K562 (cell line): ENCODE measurements around the gene ZAP70. TPM values are rescaled to one million over a fixed set of nuclear protein-coding genes. Genes with fewer than 3 reads are reported as not detected.
"Not testable (repeated sequence)": the region's sequence is repeated elsewhere in the genome, so short reads cannot be mapped to it uniquely, and the experiment has no call there.

Source experiments
- ATAC-seq: fragments of 200-7000 bp; cut with Tn5 transposase; 3 replicates; pipeline ENCODE4 v1.9.1; 2020; ENCODE audit warnings: moderate library complexity
- BruUV-seq: library from RNA; stranded (reverse); fragments of 400-500 nt; replicated peaks from 2 replicates; lab custom pipeline; 2021; lab: Mats Ljungman, UMichigan
- CTCF ChIA-PET: fragments of 300-600 bp; formaldehyde crosslinking; extraction: SDS; loops from one replicate; lab custom pipeline; 2021; ENCODE audit warnings: low intra/inter-chr PET ratio; lab: Yijun Ruan, JAX
- POLR2A ChIA-PET: fragments of 300-600, 350-650 bp; sonication (Branson Sonifier 250); formaldehyde crosslinking; extraction: SDS; loops from one replicate; lab custom pipeline; 2021; ENCODE audit warnings: antibody characterized with exemption, inconsistent platforms; lab: Yijun Ruan, JAX
- DNase-seq, 4 experiments: peaks; one replicate each; pipeline versions ENCODE4 v3.0.0 to v3.0.0-alpha.2; 2011 to 2018; ENCODE audit warnings: low spot score in 3 of 4, mixed read lengths in 3 of 4; ENCODE audit errors: extremely low read depth in 1 of 4
- FAIRE-seq: peaks from 2 replicates; lab custom pipeline; 2011; peaks lifted over from hg19 to GRCh38; lab: Jason Lieb, UNC
- H2AFZ ChIP-seq: 2 replicates; pipeline ENCODE4 v1.6.0; 2011; ENCODE audit warnings: low read depth, low read length, control low read depth, inconsistent platforms
- H3K27ac ChIP-seq: fragments of 200-600 bp; 3 replicates; pipeline ENCODE4 v1.8.0; 2011; ENCODE audit warnings: low read depth, mild to moderate bottlenecking, control low read depth, inconsistent platforms, low read length, moderate library complexity, mixed read lengths; ENCODE audit errors: extremely low read depth
- H3K27me3 ChIP-seq, 2 experiments: fragments of 300-600 bp in 1 of 2; 2 replicates in 1 of 2; 3 replicates in 1 of 2; pipeline versions ENCODE4 v1.6.0 to v1.8.0; 2011; ENCODE audit warnings: inconsistent platforms in 2 of 2, low read length in 2 of 2, mild to moderate bottlenecking in 1 of 2, mixed read lengths in 1 of 2, moderate library complexity in 1 of 2; ENCODE audit not compliant: control insufficient read depth in 2 of 2, insufficient read depth in 2 of 2
- H3K36me3 ChIP-seq: fragments of 300-600 bp; 3 replicates; pipeline ENCODE4 v1.8.0; 2011; ENCODE audit warnings: mild to moderate bottlenecking, low read length, inconsistent platforms; ENCODE audit not compliant: control insufficient read depth, insufficient read depth
- H3K4me1 ChIP-seq, 2 experiments: fragments of 200-600 bp in 1 of 2; replicated peaks in 1 of 2; 2 replicates in 1 of 2; 3 replicates in 1 of 2; pipeline versions ENCODE4 v1.5.1 to v1.8.0; 2011; ENCODE audit warnings: inconsistent platforms in 2 of 2, low read length in 2 of 2, mild to moderate bottlenecking in 1 of 2, mixed read lengths in 1 of 2, moderate library complexity in 1 of 2; ENCODE audit not compliant: control insufficient read depth in 2 of 2, insufficient read depth in 2 of 2
- H3K4me2 ChIP-seq: 2 replicates; pipeline ENCODE4 v1.6.1; 2011; ENCODE audit warnings: low read length, control low read depth, inconsistent platforms, mixed read lengths; ENCODE audit not compliant: insufficient read depth
- H3K4me3 ChIP-seq: fragments of 200-600 bp; sonication (generic), shearing (Covaris generic); 2 replicates; pipeline ENCODE4 v1.5.1; 2016; ENCODE audit warnings: control low read depth, inconsistent platforms
- H3K79me2 ChIP-seq: fragments of 200-600 bp; 3 replicates; pipeline ENCODE4 v1.8.0; 2011; ENCODE audit warnings: low read length, inconsistent platforms; ENCODE audit not compliant: control insufficient read depth, insufficient read depth
- H3K9ac ChIP-seq, 2 experiments: 2 replicates each; pipeline versions ENCODE4 v1.6.0 to v1.6.1; 2011; ENCODE audit warnings: low read depth in 2 of 2, low read length in 2 of 2, control low read depth in 1 of 2, inconsistent platforms in 1 of 2, mild to moderate bottlenecking in 1 of 2, mixed read lengths in 1 of 2; ENCODE audit not compliant: insufficient read depth in 1 of 2
- H3K9me1 ChIP-seq: one replicate; pipeline ENCODE4 v1.6.0; 2011; ENCODE audit warnings: inconsistent platforms, mild to moderate bottlenecking, low read length, moderate library complexity; ENCODE audit not compliant: control insufficient read depth, insufficient read depth
- H3K9me3 ChIP-seq: replicated peaks from 2 replicates; pipeline ENCODE4 v1.5.1; 2011; ENCODE audit warnings: low read depth, low read length, inconsistent platforms; ENCODE audit not compliant: control insufficient read depth, insufficient read depth
- H4K20me1 ChIP-seq: replicated peaks from 2 replicates; pipeline ENCODE4 v1.6.1; 2011; ENCODE audit warnings: low read length, inconsistent platforms, mixed read lengths; ENCODE audit not compliant: control insufficient read depth, insufficient read depth
- HIVEP1 ChIP-seq: fragments of 250-450 bp; sonication (Bioruptor Pico); IDR thresholded peaks from 2 replicates; pipeline ENCODE4 v1.4.0; 2020; ENCODE audit warnings: mild to moderate bottlenecking
- ILK ChIP-seq: fragments of 450-650 bp; IDR thresholded peaks from 2 replicates; pipeline ENCODE4 v1.6.1; 2016; ENCODE audit warnings: missing genetic modification characterization, low read depth, mild to moderate bottlenecking, missing compliant biosample characterization, moderate library complexity, borderline replicate concordance
- IRF9 ChIP-seq: fragments of 450-650 bp; IDR thresholded peaks from 2 replicates; pipeline ENCODE4 v1.6.1; 2016; ENCODE audit warnings: missing biosample characterization, missing genetic modification characterization
- MTA2 ChIP-seq: fragments of 450-650 bp; IDR thresholded peaks from 2 replicates; pipeline ENCODE4 v1.6.1; 2016; ENCODE audit warnings: low read depth
- PYGO2 ChIP-seq: fragments of 450-650 bp; IDR thresholded peaks from 2 replicates; pipeline ENCODE4 v1.6.1; 2016; ENCODE audit warnings: mild to moderate bottlenecking, missing genetic modification characterization, moderate library complexity, missing compliant biosample characterization
- RFX7 ChIP-seq: fragments of 250-450 bp; sonication (Bioruptor Pico); IDR thresholded peaks from 2 replicates; pipeline ENCODE4 v1.5.1; 2021; ENCODE audit warnings: mild to moderate bottlenecking
- SRF ChIP-seq, 2 experiments: fragments of 250-450, 450-650 bp in 1 of 2; sonication (Bioruptor Pico) in 1 of 2; sonication (generic) in 1 of 2; formaldehyde crosslinking; IDR thresholded peaks; 2 replicates each; pipeline versions ENCODE4 v1.5.0 to v1.5.1; 2020 to 2022; ENCODE audit warnings: mild to moderate bottlenecking in 1 of 2, missing genetic modification reagents in 1 of 2
- TAF7 ChIP-seq: fragments of 450-650 bp; IDR thresholded peaks from 2 replicates; pipeline ENCODE4 v1.6.1; 2016; ENCODE audit warnings: missing genetic modification characterization, missing compliant biosample characterization
- VEZF1 ChIP-seq: fragments of 200-800 bp; sonication (Bioruptor generic); IDR thresholded peaks from 2 replicates; pipeline ENCODE4 v1.6.1; 2017; ENCODE audit warnings: missing genetic modification characterization, missing compliant biosample characterization
- ZEB2 ChIP-seq: fragments of 450-650 bp; IDR thresholded peaks from 2 replicates; pipeline ENCODE4 v1.6.1; 2016
- ZKSCAN3 ChIP-seq: fragments of 250-450 bp; sonication (Bioruptor Pico); IDR thresholded peaks from 2 replicates; pipeline ENCODE4 v1.4.0; 2020
- ZKSCAN8 ChIP-seq: fragments of 200-800 bp; sonication (Bioruptor generic); IDR thresholded peaks from 2 replicates; pipeline ENCODE4 v1.6.1; 2016; ENCODE audit warnings: missing genetic modification characterization, missing compliant biosample characterization
- ZNF175 ChIP-seq: fragments of 200-800 bp; sonication (Bioruptor generic); IDR thresholded peaks from 2 replicates; pipeline ENCODE4 v1.6.1; 2016; ENCODE audit warnings: low read depth, mild to moderate bottlenecking, missing genetic modification characterization, missing compliant biosample characterization
- ZNF197 ChIP-seq: fragments of 200-800 bp; sonication (Bioruptor generic); IDR thresholded peaks from 2 replicates; pipeline ENCODE4 v1.6.1; 2016; ENCODE audit warnings: low read depth, missing genetic modification characterization, missing compliant biosample characterization
- ZNF41 ChIP-seq: fragments of 250-450 bp; sonication (Bioruptor Pico); conservative IDR thresholded peaks from 2 replicates; pipeline ENCODE4 v1.4.0; 2020; ENCODE audit warnings: mild to moderate bottlenecking
- ZNF584 ChIP-seq: fragments of 200-800 bp; sonication (Bioruptor generic); IDR thresholded peaks from 2 replicates; pipeline ENCODE4 v1.6.1; 2016; ENCODE audit warnings: low read depth, mild to moderate bottlenecking, missing genetic modification characterization, missing compliant biosample characterization
- ZNF592 ChIP-seq: fragments of 450-650 bp; IDR thresholded peaks from 2 replicates; pipeline ENCODE4 v1.6.1; 2017; ENCODE audit warnings: antibody characterized with exemption, mild to moderate bottlenecking
- WGBS: fragments of 100-300 bp; shearing (Covaris generic); methylation state at CpG from one replicate; pipeline ENCODE4 v1.1.6; 2016; ENCODE audit warnings: low coverage, mixed read lengths; ENCODE audit not compliant: insufficient coverage; ENCODE audit errors: missing lambda C conversion rate; 5-methylcytosine and 5-hydroxymethylcytosine counted together
- in situ Hi-C: fragments of 300-500 bp; cut with MboI; formaldehyde crosslinking; loops from 4 replicates; pipeline ENCODE4 v1.15.0; 2018; ENCODE audit warnings: inconsistent platforms, mixed read lengths
- intact Hi-C: fragments of 100-400 bp; cut with micrococcal nuclease; formaldehyde crosslinking; loops from 2 replicates; pipeline ENCODE4 v1.14.2; 2022
- polyA plus RNA-seq, 8 experiments: library from polyadenylated mRNA; depleted of rRNA in 4 of 8; stranded (reverse) in 5 of 8; unstranded in 3 of 8; fragments of >200 nt; fragmentation: Nextera tagmentation in 2 of 8; fragmentation: Illumina TruSeq in 1 of 8; extraction: Ambion mirVana in 2 of 8; extraction: Trizol in 1 of 8; gene quantifications; 2 replicates each; pipeline versions ENCODE4 v1.2.1 to v1.2.3, GENCODE V29; 2011 to 2014; ENCODE audit warnings: inconsistent platforms in 1 of 8, missing spikeins in 1 of 8
- total RNA-seq, 7 experiments: library from RNA; depleted of rRNA in 6 of 7; stranded (reverse); fragments of >200 nt in 6 of 7; fragmentation: Illumina TruSeq in 2 of 7; extraction: Trizol in 2 of 7; gene quantifications; 2 replicates each; pipeline versions ENCODE4 v1.2.1 to v1.2.3, GENCODE V29; 2011 to 2021; ENCODE audit warnings: low replicate concordance in 1 of 7

ZAP70 gene
- total and polyA plus RNA-seq, 9 of the 15 experiments (the other 6 are each of a cell fraction or from before 2014, with no cell fraction given) = 0.06 to 0.80 (median 0.21) TPM; not detected in 1

GRCh38 chr2:97712175-97712574, 1.2 kb upstream of the ZAP70 start:
- H3K9me3 ChIP-seq, POLR2A ChIA-PET, FAIRE-seq, H3K79me2 ChIP-seq, H3K27me3 ChIP-seq, BruUV-seq, H3K36me3 ChIP-seq, H3K4me2 ChIP-seq, CTCF ChIA-PET, H3K4me3 ChIP-seq, H3K27ac ChIP-seq, H2AFZ ChIP-seq, in situ Hi-C loops, H3K9me1 ChIP-seq, ATAC-seq, H4K20me1 ChIP-seq, intact Hi-C loops: not testable (repeated sequence)
- Histone ChIP-seq H3K9ac (peak overlapping the region in 1 of 2 experiments; percentile 78; a peak in 2 of 4 replicates), H3K4me1 (peaks cover 24 to 47% of the 10 kb centered on the region in 2 experiments)
- WGBS = 0% methylated on average over 9 of the region's 9 CpGs
- DNase-seq = peak in 1 of 4 experiments; percentile 51
- TF ChIP-seq RFX7 (CRISPR knock-in tag) = peak; percentile 43; the same call in 1 of the 2 replicates
- peak; percentile 74; the same call in 1 of the 2 replicates for TF ChIP-seq PYGO2 (tag)
- peak; percentile 78 for TF ChIP-seq ZKSCAN3 (CRISPR knock-in tag)
- TF ChIP-seq MTA2 = 0 out of 2 replicates have a peak, but pooled peaks have one; percentile 38
- TF ChIP-seq TAF7 = peak; percentile 65
- peak; percentile 96 for TF ChIP-seq ZNF175 (CRISPR knock-in tag)
- TF ChIP-seq IRF9 (tag) = peak; percentile 61; the same call in 1 of the 2 replicates
- TF ChIP-seq VEZF1 (CRISPR knock-in tag) = 0 out of 2 replicates have a peak, but pooled peaks have one; percentile 14
- TF ChIP-seq ZEB2 = 0 out of 2 replicates have a peak, but pooled peaks have one; percentile 12
- TF ChIP-seq ZKSCAN8 (CRISPR knock-in tag) = peak; percentile 60; the same call in 1 of the 2 replicates
- peak; percentile 96 for TF ChIP-seq HIVEP1
- TF ChIP-seq ZNF592 = peak; percentile 97
- peak; percentile 86 for TF ChIP-seq ILK (tag)
- TF ChIP-seq SRF (CRISPR knock-in tag; IDR thresholded peaks at IDR 0.05) = 0 out of 4 replicates have a peak, but pooled peaks of 1 of the 2 experiments have one; percentile 30
- peak; percentile 84 for TF ChIP-seq ZNF41
- TF ChIP-seq ZNF197 (CRISPR knock-in tag) = peak; percentile 85
- peak; percentile 95 for TF ChIP-seq ZNF584
